EL (cell line): ENCODE measurements around the gene DGCR2.
"Not testable (repeated sequence)": the region's sequence is repeated elsewhere in the genome, so short reads cannot be mapped to it uniquely, and the experiment has no call there.

Source experiments
- DNase-seq: peaks from one replicate; pipeline ENCODE4 v3.0.0-alpha.2; 2016

Gene DGCR2

DNA sequence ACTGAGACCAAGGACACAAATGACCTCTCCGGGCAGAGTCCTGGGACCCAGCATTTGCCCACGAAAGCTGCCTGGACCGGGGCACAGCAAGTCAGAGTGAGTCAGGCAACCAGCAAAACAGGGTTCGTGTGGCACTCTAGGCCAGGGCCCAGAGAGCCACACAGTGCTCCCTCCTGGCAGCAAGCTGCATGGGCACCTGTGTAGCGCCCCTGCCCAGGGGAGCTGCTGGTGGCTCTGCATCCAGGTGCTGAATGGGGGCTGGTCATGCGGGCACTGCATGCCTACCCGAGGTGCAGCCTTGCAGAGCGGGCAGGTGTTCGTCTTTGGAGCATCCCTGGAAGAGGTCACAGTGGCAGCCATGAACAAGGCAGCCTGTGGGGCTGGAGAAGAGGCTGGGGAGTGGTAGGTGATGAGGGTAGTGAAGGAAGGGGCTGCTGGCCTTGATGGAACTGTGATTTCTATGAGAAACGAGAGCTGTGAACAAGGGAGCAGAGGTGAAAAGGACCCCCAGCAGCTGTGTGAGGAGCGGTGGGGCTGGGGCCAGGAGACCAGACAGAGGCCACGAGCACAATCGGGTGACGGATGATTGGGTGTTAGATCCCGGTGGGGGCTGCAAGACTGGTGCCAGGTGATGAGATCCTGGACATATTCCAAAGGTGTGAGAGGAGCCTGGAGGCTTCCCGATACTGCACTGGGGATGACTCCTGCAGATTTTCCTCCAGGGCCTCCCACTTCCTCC, 63.3 kb downstream of the DGCR2 start:
- no peak for DNase-seq

DNA sequence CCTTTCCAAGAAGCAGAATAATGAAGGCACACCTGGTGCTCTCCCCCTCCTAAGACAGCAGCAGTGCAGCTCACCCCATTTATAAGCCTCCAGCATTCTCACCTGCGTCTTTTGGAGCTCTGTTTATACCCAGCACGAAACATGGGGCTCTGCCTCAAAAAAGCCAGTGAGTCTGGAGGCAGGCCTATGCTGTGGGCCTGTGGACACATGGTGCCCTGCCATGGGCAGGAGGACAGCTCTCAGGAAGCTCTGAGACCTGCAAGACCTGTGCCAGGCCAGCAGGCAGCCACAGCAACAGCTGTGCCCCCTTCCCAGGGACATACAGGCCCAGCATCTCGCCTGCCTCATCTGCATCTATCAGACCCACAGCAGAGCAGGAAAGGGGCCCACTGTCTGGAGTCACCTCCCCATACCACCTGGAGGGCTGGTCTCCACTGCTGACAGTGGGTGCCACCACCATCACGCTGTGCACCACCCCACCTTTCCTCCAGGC, 64.2 kb downstream of the DGCR2 start:
- no peak for DNase-seq

DNA sequence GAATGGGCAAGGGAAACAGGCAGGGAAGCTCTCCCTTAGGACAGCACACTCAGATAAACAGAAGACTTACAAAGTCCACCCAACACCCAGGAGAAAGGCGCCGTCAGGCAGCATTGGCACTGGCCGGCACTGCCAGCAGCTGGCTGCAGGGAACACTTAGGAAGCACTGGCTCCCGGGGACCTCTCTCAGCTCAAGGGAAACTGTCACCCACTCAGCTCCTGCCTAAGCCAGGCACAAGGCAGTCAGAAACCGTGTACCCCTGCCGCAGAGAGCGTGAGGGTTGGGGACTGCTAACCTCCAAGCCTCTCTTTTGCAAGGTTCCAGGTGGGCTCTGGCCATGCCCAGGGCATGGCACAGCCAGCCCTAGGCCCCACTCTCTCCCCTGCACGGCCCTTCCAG, 64.7 kb downstream of the DGCR2 start:
- no peak for DNase-seq

DNA sequence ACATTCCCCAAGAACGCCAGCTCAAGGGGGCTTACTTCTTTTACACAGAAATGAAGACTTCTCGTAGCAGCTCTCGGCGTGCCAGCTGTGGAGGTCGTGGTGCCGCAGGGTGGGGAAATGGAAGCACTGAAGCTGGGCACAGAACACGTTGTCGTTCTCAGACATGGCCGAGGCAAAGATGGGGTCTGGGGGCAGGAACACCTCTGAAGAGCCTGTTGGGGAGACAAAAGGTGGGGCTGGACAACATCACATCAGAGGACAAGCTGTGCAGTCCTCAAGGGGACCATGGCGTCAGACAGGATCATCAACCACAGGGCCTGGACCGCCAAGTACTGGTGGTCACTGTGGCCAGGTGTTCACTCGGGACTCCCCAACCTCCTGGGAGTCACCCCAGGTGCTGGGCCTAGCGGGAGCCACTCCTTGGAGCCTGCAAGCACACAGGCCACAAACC, 65.2 kb downstream of the DGCR2 start:
- DNase-seq, result no peak

DNA sequence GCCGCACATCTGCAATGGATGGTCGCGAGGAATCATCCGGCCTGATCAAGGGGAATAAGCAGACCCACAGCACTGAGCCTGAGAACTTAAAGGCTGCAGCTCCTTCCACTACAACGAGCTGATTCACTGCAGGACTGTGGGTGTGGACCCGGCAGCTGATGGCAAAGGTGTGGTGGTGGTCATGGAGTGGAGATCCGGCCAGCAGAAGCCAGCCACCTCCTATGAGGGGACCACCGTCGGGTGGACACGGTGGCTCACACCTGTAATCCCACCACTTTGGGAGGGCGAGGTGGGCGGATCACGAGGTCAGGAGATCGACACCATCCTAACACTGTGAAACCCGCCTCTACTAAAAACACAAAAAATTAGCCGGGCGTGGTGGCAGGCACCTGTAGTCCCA, 66.4 kb downstream of the DGCR2 start:
- DNase-seq, result no peak

DNA sequence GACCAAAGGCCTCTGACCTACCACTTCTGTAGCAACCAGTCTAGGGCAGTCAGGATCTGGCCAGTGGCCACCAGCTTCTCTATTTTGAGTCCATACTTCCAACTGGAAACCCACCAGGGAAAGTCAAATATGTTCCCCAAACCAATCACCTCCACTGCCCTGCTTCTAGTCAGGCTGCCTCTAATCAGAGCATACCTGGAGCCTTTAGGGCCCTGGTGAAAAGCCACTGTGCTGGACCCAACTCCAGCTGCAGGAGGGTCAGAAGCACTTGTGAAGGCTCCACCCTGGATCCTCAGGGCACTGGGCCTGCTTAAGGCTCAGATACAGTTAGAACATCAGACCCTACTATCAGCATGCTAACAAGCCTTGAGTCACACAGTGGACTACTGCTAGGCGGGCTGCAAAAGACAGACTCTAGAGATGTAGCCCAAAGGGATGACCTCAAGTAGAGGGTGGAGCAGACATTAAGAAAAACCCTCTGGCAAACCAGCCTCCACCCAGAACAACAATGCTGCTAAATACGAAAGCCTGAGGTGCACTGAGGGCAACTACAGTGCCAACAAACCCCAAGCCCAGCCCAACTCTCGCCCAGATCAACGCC, 69.2 kb downstream of the DGCR2 start:
- DNase-seq, result no peak

DNA sequence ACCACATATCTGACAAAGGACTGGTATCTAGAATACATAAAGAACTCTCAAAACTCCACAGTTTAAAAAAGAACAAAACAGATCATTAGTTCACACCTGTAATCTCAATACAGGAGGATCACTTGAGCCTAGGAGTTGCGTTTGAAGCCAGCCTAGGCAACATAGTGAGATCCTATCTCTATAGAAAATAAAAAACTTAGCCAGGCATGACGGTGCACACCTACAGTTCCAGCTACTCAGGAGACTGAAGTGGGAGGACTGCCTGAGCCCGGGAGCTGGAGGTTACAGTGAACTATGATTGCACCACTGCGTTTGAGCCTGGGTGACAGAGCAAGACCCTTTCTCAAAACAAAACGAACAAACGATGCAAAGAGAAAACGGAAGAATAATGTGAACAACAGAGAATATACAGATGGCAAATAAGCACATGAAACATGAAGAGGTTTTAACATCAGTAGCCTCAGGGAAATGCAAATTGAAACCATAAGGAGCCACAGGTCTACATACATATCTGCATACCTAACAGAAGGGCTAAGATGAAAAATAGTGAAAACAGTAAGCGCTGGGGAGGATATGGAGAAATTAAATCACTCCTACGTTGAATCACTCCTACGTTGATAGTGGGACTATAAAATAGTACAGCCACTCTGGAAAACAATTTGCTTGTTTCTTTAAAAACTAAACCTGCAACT, 70.7 kb downstream of the DGCR2 start:
- no peak for DNase-seq

DNA sequence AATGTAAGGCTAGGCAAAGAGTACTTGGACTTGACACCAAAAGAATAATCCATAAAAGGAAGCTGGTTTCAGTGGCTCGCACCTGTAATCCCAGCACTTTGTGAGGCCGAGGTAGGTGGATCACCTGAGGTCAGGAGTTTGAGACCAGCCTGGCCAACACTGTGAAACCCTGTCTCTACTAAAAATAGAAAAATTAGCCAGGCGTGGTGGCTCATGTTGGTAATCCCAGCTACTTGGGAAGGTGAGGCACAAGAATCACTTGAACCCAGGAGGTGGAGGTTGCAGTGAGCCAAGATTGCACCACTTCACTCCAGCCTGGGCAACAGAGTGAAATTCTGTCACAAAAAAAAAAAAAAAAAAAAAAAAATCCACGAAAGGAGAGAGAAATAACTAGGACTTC, 71.4 kb downstream of the DGCR2 start:
- not testable (repeated sequence) for DNase-seq

DNA sequence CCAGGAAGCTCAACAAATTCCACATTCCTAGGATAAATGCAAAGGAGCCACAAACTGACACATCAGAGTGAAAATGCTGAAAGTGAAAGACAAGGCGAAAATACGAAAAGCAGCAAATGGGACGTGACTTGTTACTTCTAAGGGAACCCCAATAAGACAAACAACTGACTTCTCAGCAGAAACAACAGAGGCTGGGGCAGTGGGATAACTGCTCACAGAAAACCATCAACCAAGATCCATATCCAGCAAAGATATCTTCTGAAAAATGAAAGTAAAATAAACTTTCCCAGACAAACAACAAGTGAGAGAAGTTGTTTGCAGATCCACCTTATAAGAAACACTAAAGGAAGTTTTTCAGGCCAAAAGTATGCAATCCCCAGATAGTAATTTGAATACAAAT, 72.1 kb downstream of the DGCR2 start:
- DNase-seq, result no peak

DNA sequence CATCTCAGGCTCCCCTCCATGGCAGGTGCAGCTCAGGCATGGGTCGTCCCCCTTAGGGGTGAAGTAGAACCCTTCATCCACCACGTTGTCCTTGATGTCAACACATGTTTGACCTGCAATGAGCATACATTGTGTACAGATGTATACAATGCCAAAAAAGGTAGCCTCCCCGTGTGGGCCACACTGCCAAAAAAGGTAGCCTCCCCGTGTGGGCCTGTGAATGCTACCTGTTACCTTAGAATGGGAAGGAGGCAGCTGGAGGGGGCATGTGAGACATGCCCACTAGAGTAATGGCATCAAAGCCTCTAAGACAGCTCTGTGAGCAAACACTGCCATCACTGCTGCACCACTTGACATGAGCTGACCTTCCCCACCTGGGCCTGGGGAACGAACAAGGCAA, 73.7 kb downstream of the DGCR2 start:
- DNase-seq, result no peak

DNA sequence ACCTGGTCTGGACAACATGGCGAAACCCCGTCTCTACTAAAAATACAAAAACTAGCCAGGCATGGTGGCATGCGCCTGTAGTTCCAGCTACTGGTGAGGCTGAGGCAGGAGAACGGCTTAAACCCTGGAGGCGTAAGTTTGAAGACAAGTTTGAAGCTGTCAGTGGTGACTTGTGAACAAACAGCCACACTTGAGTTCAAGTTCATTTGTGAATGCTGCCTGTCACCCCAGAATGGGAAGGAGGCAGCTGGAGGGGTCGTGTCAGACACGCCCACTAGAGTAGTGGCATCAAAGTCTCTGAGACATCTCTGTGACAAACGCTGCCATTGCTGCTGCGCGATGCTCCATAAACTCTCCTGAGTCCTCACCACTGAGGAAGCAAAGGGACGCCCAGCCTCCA, 74.2 kb downstream of the DGCR2 start:
- DNase-seq, result no peak

DNA sequence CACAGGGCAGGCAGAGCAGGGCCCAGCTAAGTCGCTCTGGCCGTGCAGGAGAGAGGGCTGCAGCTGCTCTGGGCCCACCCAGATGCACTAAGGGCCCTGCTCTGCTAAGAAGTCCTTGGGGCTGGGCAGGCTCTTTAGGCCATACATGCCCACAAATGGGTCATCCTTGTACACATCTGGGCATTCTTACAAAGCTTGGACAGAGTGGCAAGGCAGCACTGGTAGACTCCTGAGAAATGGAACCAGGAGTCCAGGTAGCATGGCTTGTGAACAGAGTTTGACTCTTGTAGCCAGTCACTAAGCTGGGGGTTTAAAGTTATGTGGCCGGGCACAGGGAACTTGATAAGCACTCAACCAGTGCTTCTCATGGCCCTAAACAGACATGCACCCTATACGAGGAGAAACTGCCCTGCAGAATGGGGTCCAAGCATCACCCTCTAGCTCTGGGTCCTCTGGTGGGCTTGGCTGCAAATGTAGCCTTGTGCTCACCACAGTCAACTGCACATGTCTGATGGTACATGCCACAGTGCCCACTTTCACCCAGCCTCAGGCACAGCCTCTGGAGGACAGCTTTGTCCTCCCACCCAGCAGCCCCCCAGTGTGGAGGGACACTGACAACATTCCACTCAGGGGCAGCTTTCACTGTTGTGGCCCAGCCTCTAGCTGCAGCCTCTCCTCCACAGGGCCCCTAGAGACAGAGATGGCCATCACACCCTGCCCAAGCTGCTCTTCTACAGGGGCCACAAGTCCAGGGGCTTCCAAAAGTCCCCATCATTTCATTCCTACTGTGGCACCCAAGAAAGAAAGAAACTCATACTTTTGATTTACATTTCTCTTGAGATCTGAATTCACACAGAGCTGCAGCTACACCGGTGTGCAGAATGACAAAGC, 75.2 kb downstream of the DGCR2 start:
- no peak for DNase-seq

DNA sequence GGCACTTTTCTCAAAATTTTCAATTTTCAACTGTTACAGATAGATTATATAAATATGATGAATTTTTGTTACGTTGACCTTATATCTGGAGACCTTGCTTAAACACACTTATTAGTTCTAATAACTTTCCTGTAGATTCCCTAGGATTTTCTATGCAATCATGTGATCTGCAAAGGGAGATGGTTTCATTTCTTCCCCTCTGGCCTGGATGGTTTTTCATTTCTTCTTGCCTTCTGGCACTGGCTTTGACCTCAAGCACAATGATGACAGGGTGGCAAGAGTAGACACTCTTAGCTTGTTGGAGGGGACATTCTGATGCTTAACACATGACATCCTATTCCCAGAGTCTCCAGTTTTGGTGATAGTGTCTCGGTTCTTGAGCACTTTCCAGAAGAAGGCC, 75.9 kb downstream of the DGCR2 start:
- no peak for DNase-seq

DNA sequence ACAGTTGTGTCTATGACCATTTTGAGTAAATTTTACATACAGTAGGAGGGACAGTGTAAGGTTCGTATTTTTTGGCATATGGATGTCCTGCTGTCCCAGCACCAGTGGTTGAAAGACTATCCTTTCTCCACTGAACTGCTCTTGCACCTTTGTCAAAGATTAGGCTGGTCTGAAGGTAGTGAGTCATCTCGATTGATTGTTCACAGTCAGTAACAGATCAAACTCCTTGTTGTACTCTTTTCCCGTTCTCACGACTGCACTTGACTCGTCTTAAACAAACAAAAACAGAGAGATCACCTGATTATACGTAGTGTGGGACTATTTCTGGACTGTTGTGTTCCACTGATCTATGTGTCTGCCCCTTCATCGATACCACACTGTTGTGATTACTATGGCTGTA, 77.1 kb downstream of the DGCR2 start:
- DNase-seq, result no peak

DNA sequence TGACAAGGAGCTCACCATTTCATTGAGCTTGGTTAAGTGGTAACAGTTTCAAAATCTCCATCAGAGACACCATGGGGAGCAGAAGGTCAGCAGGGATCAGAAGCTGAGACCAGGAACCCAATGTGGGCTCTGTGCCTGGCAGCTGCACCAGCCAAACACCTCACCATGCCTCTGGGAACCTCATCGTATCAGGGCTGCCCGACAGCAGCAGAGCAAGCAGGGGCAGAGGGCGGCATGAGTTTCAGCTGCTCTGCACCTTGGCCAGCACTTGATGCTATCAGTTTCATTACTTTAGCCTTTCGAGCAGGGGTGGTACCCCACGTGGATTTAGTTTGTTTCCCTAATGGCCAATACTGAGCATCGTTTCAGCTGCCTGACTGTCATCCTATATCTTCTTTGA, 77.8 kb downstream of the DGCR2 start:
- no peak for DNase-seq

DNA sequence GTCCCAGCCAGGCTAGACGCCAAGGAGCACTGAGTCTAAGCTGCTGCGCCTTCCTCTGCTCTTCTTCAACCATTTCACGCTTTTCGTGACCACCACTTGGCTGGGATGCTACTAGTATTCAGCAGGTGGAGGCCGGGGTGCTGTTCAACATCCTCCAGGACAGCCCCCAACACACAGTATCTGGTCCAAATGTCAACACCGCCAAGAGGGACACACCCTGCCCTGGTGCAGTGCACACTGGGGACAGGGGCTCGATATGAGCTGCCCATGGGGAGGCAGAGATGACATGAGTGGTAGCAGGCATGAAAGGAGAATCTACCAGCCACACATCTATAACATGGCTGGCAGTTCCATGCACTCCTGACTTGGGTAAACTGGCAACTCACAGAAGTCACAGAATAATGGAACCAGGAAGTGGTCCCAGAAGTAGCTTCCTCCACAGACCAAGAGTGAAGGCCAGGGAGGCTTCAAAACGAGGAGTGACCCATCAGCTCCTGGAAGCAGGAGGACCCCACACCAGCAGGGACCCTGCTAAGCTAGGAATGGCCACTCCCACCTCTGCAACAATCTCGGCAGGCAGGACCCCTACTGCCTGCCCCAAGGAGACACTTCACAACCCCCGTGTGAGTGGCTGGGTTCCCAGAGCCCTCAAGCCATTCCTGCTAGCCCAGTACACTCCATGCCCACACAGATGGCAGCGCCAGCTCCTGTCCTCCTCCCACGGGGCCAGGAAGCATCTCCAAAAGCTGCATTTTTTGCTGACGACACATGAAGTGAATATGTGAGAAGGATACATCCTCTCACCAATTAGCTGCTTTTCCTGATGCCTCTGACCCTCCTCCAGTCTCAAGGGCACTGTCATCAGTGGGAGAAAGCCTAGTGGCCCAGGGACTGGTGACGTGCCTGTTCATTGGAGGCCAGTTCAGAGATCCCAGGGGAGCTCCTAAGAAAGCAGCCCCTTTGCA, 78.8 kb downstream of the DGCR2 start:
- DNase-seq, result peak; percentile 75

DNA sequence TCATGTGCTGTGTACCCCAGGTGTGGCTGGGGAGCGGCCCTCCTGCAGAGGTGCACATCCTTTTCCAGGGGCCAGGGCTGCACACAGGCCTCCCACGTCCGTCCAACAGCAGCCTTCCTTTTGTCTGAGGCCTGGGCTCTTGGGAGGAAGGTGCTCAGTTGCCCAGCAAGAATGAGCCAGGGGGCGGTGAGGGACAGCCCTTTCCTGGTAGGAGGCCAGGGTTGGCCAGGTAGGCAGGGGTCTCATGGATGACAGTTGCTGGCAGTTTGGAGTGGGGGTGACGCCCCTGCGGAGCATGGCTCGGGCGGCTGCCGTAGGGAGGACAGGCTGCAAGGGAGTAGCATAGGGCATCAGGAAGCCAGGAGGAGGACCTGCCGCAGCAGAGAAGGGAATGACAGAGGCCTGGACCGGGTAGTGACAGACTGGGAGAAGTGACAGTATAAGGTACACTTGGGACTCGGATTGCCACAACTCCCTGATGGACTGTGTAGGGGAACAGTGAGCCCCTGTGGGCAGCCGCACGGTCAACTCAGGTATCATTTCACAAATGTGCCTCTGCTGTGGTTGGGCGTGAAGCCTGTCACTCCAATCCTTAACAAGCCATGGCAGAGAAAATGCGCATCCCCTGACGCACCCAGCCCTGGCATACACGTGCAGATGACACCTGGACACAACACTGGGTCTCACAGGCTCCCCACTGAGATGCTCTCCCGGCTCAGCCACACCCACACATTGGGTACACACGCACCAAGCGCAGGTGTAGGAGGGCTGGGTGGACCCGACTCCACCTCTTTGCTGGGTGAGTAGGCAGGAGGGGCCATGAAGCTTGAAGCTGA, 79.7 kb downstream of the DGCR2 start:
- no peak for DNase-seq

DNA sequence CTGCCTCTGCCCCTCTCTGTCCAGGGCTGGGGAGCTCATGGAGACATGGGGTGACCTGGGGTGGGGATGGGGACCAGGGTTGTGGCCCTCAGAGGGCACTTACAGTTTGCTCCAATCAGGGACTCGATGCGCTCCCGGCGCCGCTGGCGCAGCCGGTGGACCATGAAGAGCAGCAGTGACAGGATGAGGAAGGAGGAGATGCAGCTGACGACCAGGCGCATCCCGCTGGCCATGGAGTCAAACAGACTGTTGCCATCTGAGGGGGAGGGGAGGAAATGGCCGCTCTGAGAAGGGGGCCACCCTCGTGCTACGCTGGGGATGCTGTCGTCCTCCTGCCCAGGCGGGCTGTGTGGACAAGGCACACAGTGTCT, 80.5 kb downstream of the DGCR2 start:
- DNase-seq, result no peak

DNA sequence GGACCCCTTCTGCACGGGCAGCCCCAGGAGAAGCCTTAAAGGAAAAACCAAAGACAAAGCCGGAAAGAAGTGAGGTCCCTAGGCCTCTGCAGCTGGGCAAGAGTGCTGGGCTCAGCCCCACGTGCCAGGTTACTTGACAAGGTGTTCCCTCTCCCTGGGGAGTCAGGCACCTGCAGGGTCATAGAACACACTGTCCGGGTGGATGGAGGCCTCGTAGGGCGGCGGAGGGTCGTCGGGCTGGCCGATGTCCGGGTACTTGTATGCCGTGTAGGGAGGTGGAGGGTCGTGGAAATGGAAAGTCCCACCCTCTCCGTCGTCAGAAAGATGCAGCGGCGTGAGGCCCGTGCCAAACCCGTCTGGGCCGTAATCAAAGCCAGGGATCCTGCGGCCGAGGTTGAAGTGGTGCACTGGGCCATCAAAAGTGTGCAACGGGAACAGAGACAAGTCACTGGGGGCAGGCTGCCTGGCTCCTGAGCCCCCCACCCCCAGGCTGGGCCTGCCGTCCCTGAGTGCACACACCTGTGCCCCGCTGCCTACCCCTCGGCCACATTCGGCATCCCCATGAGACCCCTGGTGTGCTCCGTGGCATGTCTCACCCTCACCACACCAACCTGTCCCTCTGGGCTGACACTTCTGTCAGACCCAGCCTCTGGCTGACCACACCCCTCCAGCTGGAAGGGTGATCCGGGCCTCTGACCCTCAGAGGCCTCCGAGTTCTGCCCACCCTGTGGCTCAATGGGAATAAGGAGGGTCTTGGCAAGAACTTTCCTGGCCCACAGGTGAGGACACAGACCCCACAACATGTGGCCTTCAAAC, 81.1 kb downstream of the DGCR2 start:
- no peak for DNase-seq

DNA sequence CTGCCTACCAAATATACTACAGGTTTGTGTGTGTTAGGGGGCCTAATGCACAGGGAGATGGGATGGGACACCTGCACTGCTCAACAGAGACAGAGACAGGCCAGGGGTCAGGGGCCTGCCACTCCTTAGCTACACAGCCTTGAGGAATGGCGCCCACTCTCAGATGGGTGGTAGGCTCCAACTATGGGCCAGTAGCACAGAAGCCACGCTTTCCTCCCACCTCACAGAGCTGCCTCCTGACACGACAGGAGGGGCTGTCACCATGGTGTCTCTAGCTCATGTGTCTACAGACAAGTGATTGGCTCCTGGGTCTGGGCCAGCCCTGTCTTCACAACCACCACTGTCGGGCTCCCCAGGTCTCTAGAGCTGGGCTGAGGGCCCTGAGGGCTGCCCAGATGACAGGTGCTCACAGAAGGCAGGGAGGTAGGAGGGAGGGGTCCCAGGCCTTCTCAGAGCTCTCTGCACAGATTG, 81.8 kb downstream of the DGCR2 start:
- no peak for DNase-seq
